GM19099 (cell line): ENCODE data around the gene LAYN.

Experiments
- POLR2A ChIP-seq: IDR thresholded peaks from 3 replicates; pipeline ENCODE4 v1.6.1; 2011; ENCODE audit warnings: low read depth; ENCODE audit not compliant: insufficient read length; ENCODE audit errors: extremely low read depth

Gene LAYN

DNA sequence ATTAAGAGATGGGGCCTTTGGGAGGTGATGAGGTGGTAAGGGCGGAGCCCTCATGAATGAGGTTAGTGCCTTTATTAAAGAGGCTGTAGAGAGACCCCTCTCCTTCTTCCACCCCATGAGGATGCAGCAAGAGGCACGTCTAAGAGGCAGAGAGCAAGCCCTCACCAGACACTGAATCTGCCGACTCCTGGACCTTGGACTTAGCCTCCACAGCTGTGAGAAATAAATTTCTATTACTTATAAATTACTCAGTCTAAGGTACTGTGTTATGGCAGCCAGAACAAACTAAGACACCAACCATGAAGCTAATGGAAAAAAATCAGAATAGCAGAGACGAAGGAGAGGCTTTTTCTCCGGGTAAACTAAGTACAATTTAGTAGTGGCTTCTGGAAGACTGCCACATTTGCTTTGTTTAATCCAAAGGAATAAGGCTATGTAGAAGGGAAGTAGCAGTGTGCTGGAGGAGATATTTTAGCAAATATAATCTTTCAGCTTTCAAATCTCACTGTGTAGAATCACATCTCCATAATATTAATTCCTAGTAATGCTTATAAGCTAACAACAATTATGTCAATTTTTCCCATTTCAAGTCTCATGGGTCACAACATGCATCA, 49.5 kb downstream of the LAYN start:
- no peak for TF ChIP-seq POLR2A

DNA sequence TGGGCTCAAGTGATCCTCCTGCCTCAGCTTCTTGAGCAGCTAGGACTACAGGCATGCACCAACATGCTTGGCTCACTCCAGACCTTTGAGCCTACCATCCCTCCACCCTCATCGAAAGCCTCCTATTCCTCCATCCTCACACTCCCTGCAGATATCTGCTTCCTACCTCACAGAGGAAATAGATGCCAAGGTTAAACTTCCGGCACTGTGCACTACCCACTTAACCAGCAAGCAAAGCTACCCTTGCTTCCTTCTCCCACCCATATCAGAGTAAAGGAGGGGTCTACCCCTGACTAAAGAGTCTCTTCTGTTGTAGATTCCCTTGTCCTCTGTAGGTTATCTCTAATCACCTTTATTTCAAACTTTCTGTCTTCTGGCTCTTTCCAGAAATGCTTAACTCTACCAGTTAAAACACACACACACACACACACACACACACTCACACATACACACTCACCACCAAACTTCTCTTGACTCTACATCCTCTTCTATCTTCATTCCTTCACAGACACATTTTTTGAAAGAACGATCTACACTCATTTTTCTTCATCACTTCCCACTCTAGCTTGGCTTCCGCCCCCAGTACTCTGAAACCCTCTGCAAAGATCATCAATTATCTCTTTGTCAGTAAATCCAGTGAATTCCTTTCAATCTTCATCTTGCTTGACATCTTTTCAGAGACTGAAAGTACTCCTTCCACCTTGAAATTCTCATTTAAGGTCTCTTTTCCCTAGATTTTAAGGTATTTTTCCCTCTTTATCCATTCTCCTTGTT, 50.9 kb downstream of the LAYN start:
- no peak for TF ChIP-seq POLR2A

DNA sequence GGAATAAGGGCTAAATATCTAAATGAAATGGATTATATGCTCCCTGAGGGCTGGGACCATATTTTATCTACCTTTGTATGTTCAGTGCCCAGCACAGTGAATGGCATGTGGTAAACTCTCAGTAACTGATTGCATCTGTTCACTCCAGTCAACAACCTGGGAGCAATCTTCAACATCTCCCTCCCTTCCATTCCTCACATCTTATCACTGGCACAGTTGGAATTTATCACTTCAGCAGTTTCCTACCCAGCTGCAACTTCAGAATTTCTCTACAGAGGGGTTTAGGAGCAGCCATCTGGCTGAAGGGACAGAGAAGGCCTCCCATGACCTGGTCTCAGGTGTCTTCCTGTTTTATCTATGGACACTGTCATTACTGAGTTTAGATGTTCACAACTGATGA, 52.0 kb downstream of the LAYN start:
- TF ChIP-seq POLR2A, result no peak

DNA sequence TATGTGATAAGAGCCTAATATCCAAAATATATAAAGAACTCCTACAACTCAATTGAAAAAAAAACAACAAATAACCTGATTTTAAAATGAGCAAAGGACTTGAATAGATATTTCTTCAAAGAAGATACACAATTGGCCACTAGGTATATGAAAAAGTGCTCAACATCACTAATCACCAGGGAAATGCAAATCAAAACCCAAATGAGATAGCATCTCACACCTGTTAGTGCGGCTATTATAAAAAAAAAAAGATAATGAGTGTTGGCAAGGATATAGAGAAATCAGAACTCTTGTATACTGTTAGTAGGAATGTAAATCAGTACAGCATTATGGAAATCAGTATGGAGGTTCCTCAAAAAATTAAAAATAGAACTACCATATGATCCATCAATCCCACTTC, 55.8 kb downstream of the LAYN start:
- TF ChIP-seq POLR2A, result no peak

DNA sequence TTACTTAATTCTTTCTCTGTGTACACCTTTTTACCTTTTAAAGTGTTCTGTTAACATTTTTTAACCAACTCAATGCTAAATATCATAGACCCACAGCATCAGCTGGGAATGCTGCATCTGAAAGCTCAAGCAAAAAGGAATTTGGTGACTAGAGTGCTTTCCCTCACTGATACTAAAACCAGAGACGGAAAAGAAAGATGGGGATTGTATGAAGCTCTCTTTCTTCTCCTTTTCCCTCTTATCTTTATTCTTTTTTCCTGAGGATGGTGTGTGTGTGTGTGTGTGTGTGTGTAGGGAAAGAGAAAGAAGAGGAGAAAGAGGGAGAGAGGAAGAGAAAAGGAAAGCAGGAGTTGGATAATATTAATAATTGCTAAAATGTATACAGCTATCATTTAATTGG, 57.6 kb downstream of the LAYN start:
- TF ChIP-seq POLR2A, result no peak

DNA sequence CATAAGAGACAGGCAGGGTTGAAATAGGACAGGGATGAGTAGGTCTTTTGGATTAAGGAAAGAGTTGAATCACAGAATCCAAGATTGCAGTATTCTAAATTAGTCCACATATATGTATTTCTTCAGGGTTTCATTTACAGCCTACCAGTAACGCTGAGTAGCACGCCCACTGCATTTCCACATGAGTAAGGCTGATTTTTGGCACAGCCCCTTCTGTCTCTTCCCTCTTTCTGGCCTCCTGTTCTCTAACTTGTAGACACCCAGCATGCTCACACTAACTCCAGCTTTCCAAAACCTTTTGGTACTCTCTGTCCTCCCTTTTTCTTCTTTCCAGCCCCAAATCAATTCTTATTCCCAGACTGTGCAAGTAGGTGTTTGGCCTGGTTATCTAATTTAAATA, 58.0 kb downstream of the LAYN start:
- TF ChIP-seq POLR2A, result no peak

DNA sequence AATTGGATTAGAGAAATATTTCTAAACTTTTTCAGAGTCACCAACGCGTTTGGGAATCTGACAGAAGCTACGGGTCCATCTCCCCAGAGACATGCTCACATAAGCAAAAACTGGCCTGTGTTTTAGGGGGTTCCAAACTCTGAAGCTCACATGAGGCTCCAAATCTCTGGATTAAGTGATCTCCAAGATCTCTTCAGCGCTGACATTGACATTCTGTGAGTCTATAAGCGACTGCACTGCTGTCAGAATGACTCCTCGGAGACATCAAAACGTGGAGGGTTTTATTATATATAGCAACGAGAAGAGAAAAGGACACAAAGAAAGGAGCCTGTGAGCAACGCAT, 61.1 kb downstream of the LAYN start:
- TF ChIP-seq POLR2A, result no peak

DNA sequence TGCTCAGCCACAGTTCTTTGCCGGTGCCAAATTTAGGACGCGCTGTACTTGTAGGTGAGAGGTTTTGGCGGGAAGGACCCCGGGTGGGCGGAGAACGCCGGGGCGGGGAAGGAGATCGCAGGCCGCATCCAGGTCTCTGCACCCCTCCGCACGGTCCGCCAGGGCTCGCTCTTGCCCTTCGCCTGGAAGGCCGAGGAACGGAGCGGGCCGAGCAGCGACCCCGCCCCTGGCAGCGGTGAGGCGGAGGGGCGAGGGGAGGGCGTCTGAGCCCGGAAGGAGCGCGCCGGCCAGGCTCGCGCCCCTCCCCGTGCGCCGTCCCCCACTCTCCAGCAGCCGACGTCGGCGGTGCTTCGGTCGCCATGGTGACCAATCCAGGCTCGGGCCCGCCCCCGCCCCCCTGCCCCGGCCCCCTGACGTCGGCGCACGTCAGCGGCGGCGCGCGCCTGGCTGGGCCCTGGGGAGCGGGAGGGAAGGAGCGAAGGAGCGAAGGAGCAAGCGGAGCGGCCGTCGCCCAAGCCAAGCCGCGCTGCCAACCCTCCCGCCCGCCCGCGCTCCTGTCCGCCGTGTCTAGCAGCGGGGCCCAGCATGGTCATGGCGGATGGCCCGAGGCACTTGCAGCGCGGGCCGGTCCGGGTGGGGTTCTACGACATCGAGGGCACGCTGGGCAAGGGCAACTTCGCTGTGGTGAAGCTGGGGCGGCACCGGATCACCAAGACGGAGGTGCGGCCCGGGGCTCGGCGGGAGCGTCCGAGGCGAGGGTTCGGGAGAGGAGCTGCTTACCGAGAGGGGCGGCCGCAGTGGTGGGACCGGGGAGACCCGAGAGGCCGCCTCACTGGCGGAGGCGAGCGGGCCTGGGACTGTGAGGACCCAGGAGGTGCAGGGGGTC, 61.7 kb downstream of the LAYN start, which contains the start of gene SIK2:
Gene SIK2 (plus strand): TSS at position 471 of the 886 bp plus-strand sequence. CDS start 115 bp downstream, at position 586.
- TF ChIP-seq POLR2A, result peak; percentile 46

DNA sequence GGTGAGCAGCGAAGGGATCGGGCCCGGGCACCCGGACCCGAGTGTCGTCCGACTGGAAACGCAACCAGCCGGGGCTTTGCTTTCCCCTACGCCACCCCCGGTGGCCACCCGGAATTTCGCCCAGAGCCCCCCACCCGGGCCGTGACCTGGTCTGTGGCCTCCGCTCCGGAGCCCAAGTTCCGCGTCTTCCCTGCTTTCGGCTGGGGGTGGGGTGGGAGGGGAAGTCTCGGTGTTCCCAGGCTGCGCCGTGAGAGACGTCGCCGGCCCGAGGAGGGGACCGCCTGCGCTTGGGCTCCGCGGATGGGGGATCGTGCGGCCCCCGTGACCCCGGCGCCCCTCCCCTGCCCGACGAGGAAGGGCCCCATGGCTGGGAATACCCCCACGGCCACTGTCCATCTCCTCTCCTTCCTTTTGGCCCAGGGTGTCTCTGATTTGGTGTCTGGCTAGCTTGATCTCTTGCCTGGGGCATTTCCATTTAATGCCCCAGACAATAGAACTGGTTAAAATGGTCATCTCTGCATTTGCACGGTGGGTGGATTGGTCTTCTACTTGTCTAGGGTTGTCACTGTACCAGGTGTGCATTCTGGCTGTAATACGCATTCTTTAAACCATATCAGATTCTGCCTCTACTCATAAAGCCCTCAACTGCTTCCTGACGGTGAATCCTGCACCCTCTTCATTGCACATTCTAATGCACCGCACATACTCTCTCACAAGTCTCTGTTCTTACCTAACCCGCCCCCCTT, 62.5 kb downstream of the LAYN start:
- no peak for TF ChIP-seq POLR2A

DNA sequence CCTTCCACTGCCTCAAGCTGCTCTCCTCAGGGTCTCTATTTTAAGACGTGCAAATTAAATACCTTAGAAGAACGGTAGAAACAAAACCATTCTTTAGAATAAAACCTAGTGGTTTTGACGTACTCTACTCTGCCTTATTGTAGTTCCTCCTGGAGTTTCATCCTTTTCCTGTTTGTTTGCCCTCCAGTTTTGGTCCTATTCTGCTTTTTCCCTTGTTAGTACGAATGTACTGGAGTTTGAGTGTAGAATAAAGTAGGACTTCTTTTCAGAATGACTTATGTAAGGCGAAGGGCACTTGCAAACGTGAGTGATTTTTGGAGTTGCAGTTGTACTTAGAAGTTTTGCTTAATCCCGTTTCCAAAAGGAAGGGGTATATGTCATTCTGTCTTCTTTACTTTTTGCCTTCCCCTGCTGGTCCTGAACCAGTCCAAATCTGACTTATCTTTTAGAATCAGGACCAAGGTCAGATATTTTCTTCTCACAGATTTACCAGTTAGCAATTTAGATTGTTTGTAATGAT, 63.2 kb downstream of the LAYN start:
- no peak for TF ChIP-seq POLR2A

DNA sequence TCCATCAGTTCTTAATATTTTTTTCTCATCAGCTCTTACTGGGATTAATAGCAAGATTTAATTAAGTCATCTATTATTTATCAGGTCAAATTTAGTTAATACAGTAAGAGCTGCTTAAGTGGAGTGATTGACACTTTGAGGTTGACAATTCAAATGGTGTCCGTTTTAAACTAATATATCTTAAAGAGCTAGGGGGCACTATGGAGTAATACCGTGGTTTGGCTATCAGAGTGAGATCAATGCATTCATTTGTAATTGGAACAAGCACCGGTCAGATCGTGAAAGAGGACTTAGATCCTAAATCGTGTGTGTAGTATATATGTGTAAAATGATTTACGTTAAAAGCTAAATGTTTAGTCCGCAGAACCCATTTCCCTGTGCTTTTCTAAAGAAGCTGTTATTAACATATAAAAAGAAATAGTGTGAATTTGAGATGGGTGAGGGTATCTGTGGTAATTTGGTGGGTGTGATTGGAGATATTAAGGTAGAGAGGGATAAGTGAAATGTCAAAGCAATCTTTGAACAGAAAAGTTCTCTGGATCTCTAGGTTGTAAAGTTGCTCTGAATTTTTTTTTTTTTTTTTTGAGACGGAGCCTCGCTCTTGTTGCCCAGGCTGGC, 64.0 kb downstream of the LAYN start:
- no peak for TF ChIP-seq POLR2A

DNA sequence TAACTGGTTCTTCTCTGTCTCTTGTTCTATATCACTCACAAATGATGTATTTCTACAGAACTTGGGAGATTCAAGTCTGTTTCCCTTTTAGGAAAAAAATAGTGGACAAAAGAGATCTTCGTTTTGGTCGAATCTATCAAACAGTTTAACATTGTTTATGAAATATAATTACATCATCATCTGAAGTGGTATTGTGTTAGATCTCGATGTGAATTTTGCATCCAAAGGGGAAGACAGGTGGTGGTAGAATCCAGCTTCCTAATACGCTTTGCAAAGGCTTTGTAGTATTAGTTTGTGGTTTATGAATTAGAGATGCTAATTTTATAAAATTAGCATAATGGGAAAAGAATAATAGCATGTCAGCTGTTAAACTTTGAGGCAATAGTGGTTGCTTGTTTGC, 65.2 kb downstream of the LAYN start:
- TF ChIP-seq POLR2A, result no peak

DNA sequence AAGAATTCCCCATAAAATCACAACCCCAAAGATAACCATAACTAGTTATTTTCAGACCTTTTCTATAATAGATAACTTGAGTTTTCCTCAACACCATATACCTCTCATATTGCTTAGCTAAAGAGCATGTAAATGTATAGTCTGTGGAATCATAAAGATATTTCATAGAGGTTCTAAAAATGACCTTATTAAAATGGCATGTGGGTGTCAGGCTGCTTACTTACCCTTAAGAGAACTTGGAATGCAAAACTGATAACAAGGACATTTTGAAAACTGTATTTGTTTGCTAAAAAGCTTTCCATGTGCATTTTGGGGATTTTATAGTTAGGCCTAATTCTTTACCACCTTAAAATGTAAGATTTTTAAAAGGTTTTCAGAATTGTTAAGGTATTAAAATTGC, 66.5 kb downstream of the LAYN start:
- TF ChIP-seq POLR2A, result no peak

DNA sequence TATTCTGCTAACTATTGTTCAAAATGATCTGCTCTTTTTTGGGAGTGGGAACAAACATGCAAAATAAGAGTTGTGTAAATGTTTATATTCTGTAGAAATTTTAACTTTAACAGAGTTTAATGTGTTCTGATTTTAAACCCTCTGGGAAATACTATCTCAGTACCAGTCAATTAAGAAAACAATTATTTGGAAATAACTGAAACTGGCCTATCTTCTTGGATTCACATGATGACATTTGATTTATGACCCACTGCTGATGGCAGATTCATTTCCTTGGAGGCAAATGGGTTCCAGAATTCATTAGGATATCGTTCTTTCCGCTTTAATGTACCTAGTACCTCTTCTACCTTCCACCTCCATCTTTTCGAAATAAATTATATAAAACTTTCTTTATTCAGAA, 67.2 kb downstream of the LAYN start:
- no peak for TF ChIP-seq POLR2A
